ENCODE measurements around the gene ALPL. TPM values are rescaled to one million over a fixed set of nuclear protein-coding genes. Genes with fewer than 3 reads are reported as not detected.
A peak's percentile ranks its signal among the peaks of the same experiment; 100 is the strongest.

ALPL gene
- total and polyA plus RNA-seq, 4 donors: 3.3 to 93.1 (median 40.7) TPM

- no peak for DNase-seq (ENCODE audit: low spot score)
- no peaks in the 10 kb centered on the region for H3K36me3 ChIP-seq (ENCODE audit: control insufficient read depth in 4 of 4, insufficient read depth in 3 of 4, low read depth in 1 of 4, low read length in 3 of 4)
Measured at GRCh38 chr1:21468599-21468998, 40.6 kb upstream of the ALPL start.

GRCh38 chr1:21469581-21469980, 39.6 kb upstream of the ALPL start:
- DNase-seq (ENCODE audit: low spot score): no peak
- H3K27me3 ChIP-seq (ENCODE audit: control insufficient read depth in 4 of 4, insufficient read depth in 4 of 4, low read length in 3 of 4): no peaks in the 10 kb centered on the region
- WGBS: 91% methylated on average over 9 of the region's 9 CpGs
- H3K27ac ChIP-seq (ENCODE audit: low read depth in 1 of 2, low read length in 2 of 2): no peak overlapping the region
- H3K9me3 ChIP-seq (ENCODE audit: control insufficient read depth in 4 of 4, low read length in 3 of 4): no peaks in the 10 kb centered on the region
- H3K4me1 ChIP-seq (ENCODE audit: control insufficient read depth in 4 of 4, insufficient read depth in 4 of 4, low read length in 3 of 4): no peaks in the 10 kb centered on the region
- H3K4me3 ChIP-seq (ENCODE audit: low read depth in 1 of 3, low read length in 3 of 3): no peak overlapping the region
- no peak overlapping the region for H3K9ac ChIP-seq (ENCODE audit: low read depth in 1 of 2, low read length in 2 of 2)
- TF ChIP-seq TAF1 (conservative IDR thresholded peaks at IDR 0.05) (no peak), RXRA (IDR thresholded peaks at IDR 0.05) (no peak), MAX (IDR thresholded peaks at IDR 0.05) (no peak), CTCF (IDR thresholded peaks at IDR 0.05; ENCODE audit: low read depth, low read length, missing input control) (no peak), ZBTB33 (IDR thresholded peaks at IDR 0.05) (no peak), FOXA1 (IDR thresholded peaks at IDR 0.05) (no peak), HNF4G (IDR thresholded peaks at IDR 0.05) (no peak), FOXA2 (IDR thresholded peaks at IDR 0.05) (no peak), HNF4A (conservative IDR thresholded peaks at IDR 0.05) (no peak), ATF3 (IDR thresholded peaks at IDR 0.05) (no peak), NR2F2 (IDR thresholded peaks at IDR 0.05) (no peak), SP1 (IDR thresholded peaks at IDR 0.05) (no peak)
- H3K36me3 ChIP-seq (ENCODE audit: control insufficient read depth in 4 of 4, insufficient read depth in 3 of 4, low read depth in 1 of 4, low read length in 3 of 4): no peaks in the 10 kb centered on the region

More at GRCh38 chr1:21468599-21468998, 40.6 kb upstream of the ALPL start:
- H3K27ac ChIP-seq (ENCODE audit: low read depth in 1 of 2, low read length in 2 of 2): no peak overlapping the region
- no peak for TF ChIP-seq TAF1 (conservative IDR thresholded peaks at IDR 0.05)
- TF ChIP-seq SP1 (IDR thresholded peaks at IDR 0.05): no peak
- TF ChIP-seq CTCF (IDR thresholded peaks at IDR 0.05; ENCODE audit: low read depth, low read length, missing input control): peak; percentile 7
- TF ChIP-seq RAD21 (IDR thresholded peaks at IDR 0.05): peak in 1 of 2 donors; percentile 36
- no peak for TF ChIP-seq NR2F2 (IDR thresholded peaks at IDR 0.05)
- H3K27me3 ChIP-seq (ENCODE audit: control insufficient read depth in 4 of 4, insufficient read depth in 4 of 4, low read length in 3 of 4): no peaks in the 10 kb centered on the region
- WGBS: 62% methylated on average over 10 of the region's 10 CpGs
- no peaks in the 10 kb centered on the region for H3K4me1 ChIP-seq (ENCODE audit: control insufficient read depth in 4 of 4, insufficient read depth in 4 of 4, low read length in 3 of 4)
- no peak overlapping the region for H3K4me3 ChIP-seq (ENCODE audit: low read depth in 1 of 3, low read length in 3 of 3)
- no peak overlapping the region for H3K9ac ChIP-seq (ENCODE audit: low read depth in 1 of 2, low read length in 2 of 2)
- H3K9me3 ChIP-seq (ENCODE audit: control insufficient read depth in 4 of 4, low read length in 3 of 4): no peaks in the 10 kb centered on the region

All from liver (tissue), 9 donors.